CD14-positive monocyte (primary cell): ENCODE measurements around the gene FXR1. TPM values are rescaled to one million over a fixed set of nuclear protein-coding genes. Genes with fewer than 3 reads are reported as not detected.

ENCODE experiments used
- DNase-seq, 3 donors: peaks; one replicate each; pipeline ENCODE4 v3.0.0-alpha.2; 2011 to 2022
- H2AFZ ChIP-seq: 2 replicates; pipeline ENCODE4 v1.6.0; 2012; ENCODE audit warnings: mild to moderate bottlenecking, low read depth, low read length, inconsistent platforms; ENCODE audit not compliant: insufficient read depth, poor library complexity, severe bottlenecking
- H3K27ac ChIP-seq, 2 donors: 1 replicate in 1 of 2; 2 replicates in 1 of 2; pipeline ENCODE4 v1.5.1; 2012 to 2013; ENCODE audit warnings: low read length in 2 of 2, control low read depth in 1 of 2, inconsistent platforms in 1 of 2, low read depth in 1 of 2, mild to moderate bottlenecking in 1 of 2
- H3K27me3 ChIP-seq, 2 donors: one replicate each; pipeline versions ENCODE4 v1.6.0 to v1.6.1; 2011 to 2013; ENCODE audit warnings: low read length in 2 of 2; ENCODE audit not compliant: control insufficient read depth in 2 of 2, insufficient read depth in 2 of 2
- H3K36me3 ChIP-seq, 2 donors: replicated peaks in 1 of 2; 1 replicate in 1 of 2; 2 replicates in 1 of 2; pipeline versions ENCODE4 v1.5.1 to v1.6.1; 2012 to 2013; ENCODE audit warnings: low read length in 2 of 2, control low read depth in 1 of 2, inconsistent platforms in 1 of 2, mild to moderate bottlenecking in 1 of 2; ENCODE audit not compliant: insufficient read depth in 2 of 2, control insufficient read depth in 1 of 2
- H3K4me1 ChIP-seq, 2 donors: 1 replicate in 1 of 2; 2 replicates in 1 of 2; pipeline versions ENCODE4 v1.5.1 to v1.6.1; 2012 to 2013; ENCODE audit warnings: low read length in 2 of 2, control low read depth in 1 of 2, inconsistent platforms in 1 of 2, mild to moderate bottlenecking in 1 of 2, moderate library complexity in 1 of 2; ENCODE audit not compliant: insufficient read depth in 2 of 2, control insufficient read depth in 1 of 2
- H3K4me2 ChIP-seq: replicated peaks from 2 replicates; pipeline ENCODE3; 2012; ENCODE audit warnings: low read length, moderate library complexity, mild to moderate bottlenecking; ENCODE audit not compliant: poor library complexity, severe bottlenecking; ENCODE audit errors: extremely low read depth
- H3K4me3 ChIP-seq, 3 experiments: fragments of 200-600 bp in 1 of 3; sonication (generic) in 1 of 3; replicated peaks in 1 of 3; 1 replicate in 2 of 3; 2 replicates in 1 of 3; pipeline ENCODE4 v1.5.1; 2011 to 2013; ENCODE audit warnings: low read length in 3 of 3, mild to moderate bottlenecking in 3 of 3, control low read depth in 2 of 3, low read depth in 2 of 3, inconsistent platforms in 1 of 3, moderate library complexity in 1 of 3
- H3K79me2 ChIP-seq: 2 replicates; pipeline ENCODE4 v1.6.0; 2012; ENCODE audit warnings: mild to moderate bottlenecking, control low read depth, inconsistent platforms, low read length, moderate library complexity; ENCODE audit not compliant: insufficient read depth
- H3K9ac ChIP-seq: 2 replicates; pipeline ENCODE4 v1.6.0; 2017; ENCODE audit warnings: low read length, mild to moderate bottlenecking; ENCODE audit not compliant: insufficient read depth, poor library complexity, severe bottlenecking
- H3K9me3 ChIP-seq, 2 donors: replicated peaks in 1 of 2; 1 replicate in 1 of 2; 2 replicates in 1 of 2; pipeline versions ENCODE4 v1.5.1 to v1.6.1; 2012 to 2013; ENCODE audit warnings: low read length in 2 of 2, control low read depth in 1 of 2; ENCODE audit not compliant: control insufficient read depth in 1 of 2, insufficient read depth in 1 of 2
- H4K20me1 ChIP-seq: 2 replicates; pipeline ENCODE4 v1.6.0; 2012; ENCODE audit warnings: mild to moderate bottlenecking, low read length, control low read depth, moderate library complexity; ENCODE audit not compliant: insufficient read depth
- H3K27ac Mint-ChIP-seq, 7 donors: one replicate each; pipeline ENCODE4 v1.8.0; 2020; ENCODE audit warnings: mild to moderate bottlenecking in 7 of 7, mixed read lengths in 7 of 7, moderate library complexity in 6 of 7, inconsistent platforms in 2 of 7
- H3K27me3 Mint-ChIP-seq, 3 donors: one replicate each; pipeline ENCODE4 v1.8.0; 2021 to 2022; ENCODE audit warnings: low read depth in 3 of 3, mild to moderate bottlenecking in 3 of 3, mixed read lengths in 3 of 3, moderate library complexity in 3 of 3, inconsistent platforms in 1 of 3
- H3K36me3 Mint-ChIP-seq, 2 donors: one replicate each; pipeline ENCODE4 v1.8.0; 2020; ENCODE audit warnings: mixed read lengths in 2 of 2, inconsistent platforms in 1 of 2, mild to moderate bottlenecking in 1 of 2
- H3K4me1 Mint-ChIP-seq: one replicate; pipeline ENCODE4 v1.8.0; 2020; ENCODE audit warnings: mild to moderate bottlenecking, mixed read lengths
- H3K4me3 Mint-ChIP-seq, 2 donors: one replicate each; pipeline ENCODE4 v1.8.0; 2020; ENCODE audit warnings: mild to moderate bottlenecking in 2 of 2, mixed read lengths in 2 of 2, moderate library complexity in 1 of 2
- H3K9me3 Mint-ChIP-seq, 7 donors: one replicate each; pipeline ENCODE4 v1.8.0; 2020 to 2022; ENCODE audit warnings: mixed read lengths in 7 of 7, mild to moderate bottlenecking in 6 of 7, moderate library complexity in 6 of 7, inconsistent platforms in 2 of 7
- CTCF ChIP-seq: fragments of 200-600 bp; IDR thresholded peaks from one replicate; pipeline ENCODE4 v1.8.0; 2022; ENCODE audit warnings: antibody characterized with exemption, mild to moderate bottlenecking
- WGBS: methylation state at CpG from one replicate; pipeline ENCODE4 v1.1.5; 2013; ENCODE audit warnings: missing lambda C conversion rate; ENCODE audit not compliant: insufficient coverage; 5-methylcytosine and 5-hydroxymethylcytosine counted together
- intact Hi-C, 2 donors: fragments of 100-400 bp; cut with micrococcal nuclease; formaldehyde crosslinking; loops; one replicate each; pipeline versions ENCODE4 v1.15.0 to v1.15.1; 2023
- polyA minus RNA-seq: library from RNA; depleted of rRNA, polyadenylated mRNA; stranded (reverse); fragments of >200 nt; gene quantifications from 2 replicates; pipeline ENCODE4 v1.2.3, GENCODE V29; 2012
- polyA plus RNA-seq, 3 donors: library from polyadenylated mRNA; depleted of rRNA in 1 of 3; unstranded in 2 of 3; stranded (reverse) in 1 of 3; fragments of 300-500 nt in 2 of 3; fragments of >200 nt in 1 of 3; fragmentation: Illumina TruSeq in 2 of 3; gene quantifications; 1 replicate in 2 of 3; 2 replicates in 1 of 3; pipeline ENCODE4 v1.2.3, GENCODE V29; 2012 to 2021
- total RNA-seq, 12 experiments: library from RNA in 1 of 12; stranded (reverse) in 1 of 12; fragments of 120-200 nt in 1 of 12; gene quantifications; one replicate each; pipeline ENCODE4 v1.2.4 and lab custom pipeline; 2013 to 2026; ENCODE audit warnings: mixed read lengths in 6 of 12, inconsistent platforms in 1 of 12

Gene FXR1
- 104 TPM for total RNA-seq (2013)
- 10 to 100 TPM; 22.4 to 58.6 (median 32.3) TPM for polyA plus RNA-seq
- 24.4 and 39.7 TPM in 2 replicates for polyA minus RNA-seq
- total RNA-seq (lab: John Stamatoyannopoulos, UW) = 56.6 to 174 (median 112) reads per million in 11 experiments

- Histone ChIP-seq H3K9me3 (no peaks in the 10 kb centered on the region), H3K79me2 (peaks cover 52% of the 10 kb centered on the region), H3K9ac (peak within 1 kb of the TSS; percentile 94), H3K4me1 (peaks cover 18 to 28% of the 10 kb centered on the region in 2 donors), H3K36me3 (peaks cover 0 to 16% of the 10 kb centered on the region in 2 donors), H4K20me1 (peaks cover 48% of the 10 kb centered on the region), H3K27ac (peak within 1 kb of the TSS; percentile 94 to 96), H3K27me3 (no peaks in the 10 kb centered on the region), H3K4me2 (peak within 1 kb of the TSS; percentile 93), H3K4me3 (peak within 1 kb of the TSS; percentile 94 to 98 (median 96)), H2AFZ (peak within 1 kb of the TSS; percentile 95)
- Mint-ChIP-seq H3K27ac (peak within 1 kb of the TSS; percentile 95 to 99 (median 96)), H3K36me3 (peaks cover 0 to 15% of the 10 kb centered on the region in 2 donors), H3K4me3 (peak within 1 kb of the TSS; percentile 90 to 96), H3K27me3 (peaks cover 0 to 2% (median 1%) of the 10 kb centered on the region in 3 donors), H3K4me1 (peaks cover 24% of the 10 kb centered on the region), H3K9me3 (no peaks in the 10 kb centered on the region)
- under 1% methylated on average over 43 of the region's 68 CpGs for WGBS
- DNase-seq = peak; percentile 71 to 81 (median 76)
- intact Hi-C loops = loop anchor here in 1 of 2 donors (5.0 kb wide), 1 partner anchor 75 kb away; the partner anchor contains the start of gene DNAJC19
- TF ChIP-seq CTCF = peak; percentile 69
These were observed at the start of gene FXR1 for GRCh38 chr3:180912304-180913296. FXR1 (plus strand) TSS chr3:180912670; CDS start chr3:180912686, 16 bp downstream.

- no peak for TF ChIP-seq CTCF
- Histone ChIP-seq H3K9ac (no peak overlapping the region), H3K4me3 (no peak overlapping the region), H3K27ac (no peak overlapping the region), H3K4me2 (no peak overlapping the region), H2AFZ (no peak overlapping the region), H3K79me2 (no peaks in the 10 kb centered on the region), H3K4me1 (no peaks in the 10 kb centered on the region), H4K20me1 (no peaks in the 10 kb centered on the region), H3K9me3 (peaks cover 0 to 4% of the 10 kb centered on the region in 2 donors), H3K36me3 (no peaks in the 10 kb centered on the region), H3K27me3 (peaks cover 3% of the 10 kb centered on the region in 2 donors)
- Mint-ChIP-seq H3K9me3 (peaks cover 0 to 19% (median 3%) of the 10 kb centered on the region in 7 donors), H3K27ac (no peak overlapping the region), H3K4me3 (peak overlapping the region in 1 of 2 donors; percentile 57), H3K36me3 (no peaks in the 10 kb centered on the region), H3K27me3 (peaks cover 12 to 25% (median 13%) of the 10 kb centered on the region in 3 donors), H3K4me1 (peaks cover 3% of the 10 kb centered on the region)
- intact Hi-C loops = no loop called here
- DNase-seq = no peak
- 27% methylated on average over 25 of the region's 28 CpGs for WGBS
These were observed 42.3 kb upstream of the FXR1 start for GRCh38 chr3:180870008-180870699.
